Nephron progenitor cell (in vitro differentiated cells): ENCODE results near the gene CD22.

ENCODE experiments used
- DNase-seq: peaks from one replicate; pipeline ENCODE4 v3.0.0; 2021
- H3K27ac Mint-ChIP-seq: 2 replicates; pipeline ENCODE4 v1.8.0; 2021; ENCODE audit warnings: mild to moderate bottlenecking, moderate library complexity, mixed read lengths
- H3K27me3 Mint-ChIP-seq: 2 replicates; pipeline ENCODE4 v1.8.0; 2021; ENCODE audit warnings: mild to moderate bottlenecking, low read depth, mixed read lengths; ENCODE audit not compliant: poor library complexity
- H3K36me3 Mint-ChIP-seq: 2 replicates; pipeline ENCODE4 v1.8.0; 2021; ENCODE audit warnings: low read depth, mixed read lengths
- H3K4me1 Mint-ChIP-seq: 2 replicates; pipeline ENCODE4 v1.8.0; 2021; ENCODE audit warnings: mixed read lengths
- H3K4me3 Mint-ChIP-seq: 2 replicates; pipeline ENCODE4 v1.8.0; 2021; ENCODE audit warnings: mild to moderate bottlenecking, moderate library complexity, mixed read lengths
- H3K9me3 Mint-ChIP-seq: 2 replicates; pipeline ENCODE4 v1.8.0; 2021; ENCODE audit warnings: mild to moderate bottlenecking, moderate library complexity, mixed read lengths
- CTCF ChIP-seq: fragments of 200-600 bp; sonication (generic); IDR thresholded peaks from 2 replicates; pipeline ENCODE4 v1.5.0; 2021; ENCODE audit warnings: antibody characterized with exemption

The CD22 gene

GRCh38 chr19:35381318-35381717, 52.3 kb downstream of the CD22 start:
- TF ChIP-seq CTCF: no peak
- Mint-ChIP-seq H3K36me3 (peaks cover 2% of the 10 kb centered on the region), H3K27ac (no peak overlapping the region), H3K4me1 (peaks cover 16% of the 10 kb centered on the region), H3K27me3 (peaks cover 21% of the 10 kb centered on the region), H3K9me3 (peaks cover 46% of the 10 kb centered on the region), H3K4me3 (no peak overlapping the region)
- DNase-seq: no peak

GRCh38 chr19:35381926-35382325, 52.9 kb downstream of the CD22 start:
- peaks cover 52% of the 10 kb centered on the region for H3K9me3 Mint-ChIP-seq

GRCh38 chr19:35383536-35383935, 54.5 kb downstream of the CD22 start:
- peaks cover 5% of the 10 kb centered on the region for H3K36me3 Mint-ChIP-seq
- no peak overlapping the region for H3K27ac Mint-ChIP-seq
- DNase-seq: no peak
- no peak overlapping the region for H3K4me3 Mint-ChIP-seq
- H3K4me1 Mint-ChIP-seq: peaks cover 11% of the 10 kb centered on the region
- peaks cover 56% of the 10 kb centered on the region for H3K9me3 Mint-ChIP-seq
- H3K27me3 Mint-ChIP-seq: peaks cover 23% of the 10 kb centered on the region
- no peak for TF ChIP-seq CTCF

More at GRCh38 chr19:35381926-35382325, 52.9 kb downstream of the CD22 start:
- peaks cover 5% of the 10 kb centered on the region for H3K36me3 Mint-ChIP-seq
- H3K27me3 Mint-ChIP-seq: peaks cover 23% of the 10 kb centered on the region
- no peak overlapping the region for H3K27ac Mint-ChIP-seq
- DNase-seq: no peak
- TF ChIP-seq CTCF: no peak
- peaks cover 14% of the 10 kb centered on the region for H3K4me1 Mint-ChIP-seq
- no peak overlapping the region for H3K4me3 Mint-ChIP-seq

GRCh38 chr19:35388277-35389054, 59.5 kb downstream of the CD22 start:
- H3K4me1 Mint-ChIP-seq: peaks cover 6% of the 10 kb centered on the region
- TF ChIP-seq CTCF: no peak
- H3K4me3 Mint-ChIP-seq: no peak overlapping the region
- DNase-seq: no peak
- peaks cover 55% of the 10 kb centered on the region for H3K9me3 Mint-ChIP-seq
- H3K27me3 Mint-ChIP-seq: peaks cover 19% of the 10 kb centered on the region
- H3K27ac Mint-ChIP-seq: no peak overlapping the region
- H3K36me3 Mint-ChIP-seq: peaks cover 5% of the 10 kb centered on the region

- H3K36me3 Mint-ChIP-seq: peaks cover 5% of the 10 kb centered on the region
- H3K27me3 Mint-ChIP-seq: peaks cover 19% of the 10 kb centered on the region
- H3K4me3 Mint-ChIP-seq: no peak overlapping the region
- peaks cover 6% of the 10 kb centered on the region for H3K4me1 Mint-ChIP-seq
- H3K9me3 Mint-ChIP-seq: peaks cover 49% of the 10 kb centered on the region
- H3K27ac Mint-ChIP-seq: no peak overlapping the region
- no peak for TF ChIP-seq CTCF
- DNase-seq: no peak
These were observed 60.3 kb downstream of the CD22 start for GRCh38 chr19:35389192-35389861.
